ENCODE measurements around the gene MICAL3.

MICAL3 gene

DNA sequence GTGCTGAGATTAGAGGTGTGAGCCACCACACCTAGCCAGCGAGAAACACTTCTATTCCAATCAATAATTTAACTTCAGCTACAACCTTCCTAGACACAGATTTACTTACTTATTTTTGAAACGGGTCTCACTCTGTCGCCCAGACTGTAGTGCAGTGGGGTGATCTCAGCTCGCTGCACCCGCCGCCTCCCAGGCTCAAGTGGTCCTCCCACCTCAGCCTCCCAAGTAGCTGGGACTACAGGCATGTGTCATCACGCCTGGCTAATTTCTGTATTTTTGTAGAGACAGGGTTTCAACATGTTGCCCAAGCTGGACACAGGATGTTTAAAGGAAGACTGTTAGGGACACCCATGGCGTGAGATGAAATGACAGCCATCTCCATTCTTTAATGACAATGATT is 61.3 kb downstream of the MICAL3 start:
- no peak for ATAC-seq (ENCODE audit: low read depth)
- H3K4me1 ChIP-seq (ENCODE audit: insufficient read depth, poor library complexity, severe bottlenecking), result no peaks in the 10 kb centered on the region

DNA sequence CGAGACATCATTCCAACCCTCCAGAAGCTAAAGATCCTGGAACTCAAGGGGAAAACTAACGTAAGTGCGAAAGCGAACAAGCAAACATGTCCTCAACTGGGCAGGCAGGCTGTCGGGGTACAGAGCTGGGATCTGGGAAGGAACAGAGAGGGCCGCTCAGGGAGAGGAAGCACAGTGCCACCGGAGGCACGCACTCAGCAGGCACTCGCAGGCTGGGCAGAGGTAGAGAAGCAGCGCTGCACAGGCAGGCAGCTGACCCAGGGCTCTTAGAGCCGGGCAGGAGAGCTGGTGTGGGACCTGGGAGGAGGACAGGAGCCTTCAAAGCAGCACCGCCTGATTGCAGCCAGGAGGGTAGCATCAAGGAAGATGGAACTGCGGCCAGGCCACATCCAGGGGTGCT is 62.2 kb downstream of the MICAL3 start:
- H3K4me1 ChIP-seq (ENCODE audit: insufficient read depth, poor library complexity, severe bottlenecking), result no peaks in the 10 kb centered on the region
- H3K9me3 ChIP-seq (ENCODE audit: severe bottlenecking), result no peaks in the 10 kb centered on the region
- ATAC-seq (ENCODE audit: low read depth) (no peak), DNase-seq (ENCODE audit: low spot score) (no peak)
- no peak overlapping the region for H3K4me3 ChIP-seq (ENCODE audit: severe bottlenecking)
- no peaks in the 10 kb centered on the region for H3K36me3 ChIP-seq (ENCODE audit: low read depth)
- H3K27ac ChIP-seq (ENCODE audit: poor library complexity, severe bottlenecking), result no peak overlapping the region
- H3K27me3 ChIP-seq (ENCODE audit: insufficient read depth, poor library complexity, severe bottlenecking), result no peaks in the 10 kb centered on the region
- no peak for TF ChIP-seq CTCF (IDR thresholded peaks at IDR 0.05; ENCODE audit: poor library complexity, severe bottlenecking)

More for the DNA sequence above, 61.3 kb downstream of the MICAL3 start:
- Histone ChIP-seq H3K4me3 (ENCODE audit: severe bottlenecking) (no peak overlapping the region), H3K9me3 (ENCODE audit: severe bottlenecking) (no peaks in the 10 kb centered on the region), H3K27ac (ENCODE audit: poor library complexity, severe bottlenecking) (no peak overlapping the region), H3K36me3 (ENCODE audit: low read depth) (no peaks in the 10 kb centered on the region), H3K27me3 (ENCODE audit: insufficient read depth, poor library complexity, severe bottlenecking) (no peaks in the 10 kb centered on the region)
- DNase-seq (ENCODE audit: low spot score), result no peak
- TF ChIP-seq CTCF (IDR thresholded peaks at IDR 0.05; ENCODE audit: poor library complexity, severe bottlenecking), result no peak

DNA sequence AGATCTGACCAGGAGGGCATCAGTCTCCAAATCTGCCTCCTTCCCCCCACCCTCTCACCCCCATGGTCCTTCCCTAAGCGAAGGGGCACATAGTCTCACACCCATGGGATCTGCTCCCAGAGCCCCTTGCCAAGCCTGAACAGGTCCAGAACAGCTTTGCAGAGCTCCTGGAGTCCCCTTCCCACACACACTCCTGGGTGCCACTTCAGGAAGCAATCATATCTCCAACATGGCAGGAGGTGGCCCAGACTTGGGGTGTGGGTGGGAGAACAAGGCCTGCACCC is 63.0 kb downstream of the MICAL3 start:
- no peak for DNase-seq (ENCODE audit: low spot score)
- Histone ChIP-seq H3K4me3 (ENCODE audit: severe bottlenecking) (no peak overlapping the region), H3K27me3 (ENCODE audit: insufficient read depth, poor library complexity, severe bottlenecking) (no peaks in the 10 kb centered on the region), H3K4me1 (ENCODE audit: insufficient read depth, poor library complexity, severe bottlenecking) (no peaks in the 10 kb centered on the region), H3K9me3 (ENCODE audit: severe bottlenecking) (no peaks in the 10 kb centered on the region), H3K36me3 (ENCODE audit: low read depth) (no peaks in the 10 kb centered on the region), H3K27ac (ENCODE audit: poor library complexity, severe bottlenecking) (no peak overlapping the region)
- TF ChIP-seq CTCF (IDR thresholded peaks at IDR 0.05; ENCODE audit: poor library complexity, severe bottlenecking), result no peak
- no peak for ATAC-seq (ENCODE audit: low read depth)

- H3K27ac ChIP-seq (ENCODE audit: poor library complexity, severe bottlenecking), result no peak overlapping the region
- H3K4me1 ChIP-seq (ENCODE audit: insufficient read depth, poor library complexity, severe bottlenecking), result no peaks in the 10 kb centered on the region
Observed at GRCh38 chr22:17960695-17961445, 63.5 kb downstream of the MICAL3 start.

More at GRCh38 chr22:17960695-17961445, 63.5 kb downstream of the MICAL3 start:
- H3K36me3 ChIP-seq (ENCODE audit: low read depth), result no peaks in the 10 kb centered on the region
- H3K27me3 ChIP-seq (ENCODE audit: insufficient read depth, poor library complexity, severe bottlenecking), result no peaks in the 10 kb centered on the region
- no peak for TF ChIP-seq CTCF (IDR thresholded peaks at IDR 0.05; ENCODE audit: poor library complexity, severe bottlenecking)
- DNase-seq (ENCODE audit: low spot score) (no peak), ATAC-seq (ENCODE audit: low read depth) (no peak)
- H3K4me3 ChIP-seq (ENCODE audit: severe bottlenecking), result no peak overlapping the region
- no peaks in the 10 kb centered on the region for H3K9me3 ChIP-seq (ENCODE audit: severe bottlenecking)
